GM19099 (cell line): Measurements from ENCODE around the gene PKN1.

Experiments
- POLR2A ChIP-seq: IDR thresholded peaks from 3 replicates; pipeline ENCODE4 v1.6.1; 2011; ENCODE audit warnings: low read depth; ENCODE audit not compliant: insufficient read length; ENCODE audit errors: extremely low read depth

The PKN1 gene

DNA sequence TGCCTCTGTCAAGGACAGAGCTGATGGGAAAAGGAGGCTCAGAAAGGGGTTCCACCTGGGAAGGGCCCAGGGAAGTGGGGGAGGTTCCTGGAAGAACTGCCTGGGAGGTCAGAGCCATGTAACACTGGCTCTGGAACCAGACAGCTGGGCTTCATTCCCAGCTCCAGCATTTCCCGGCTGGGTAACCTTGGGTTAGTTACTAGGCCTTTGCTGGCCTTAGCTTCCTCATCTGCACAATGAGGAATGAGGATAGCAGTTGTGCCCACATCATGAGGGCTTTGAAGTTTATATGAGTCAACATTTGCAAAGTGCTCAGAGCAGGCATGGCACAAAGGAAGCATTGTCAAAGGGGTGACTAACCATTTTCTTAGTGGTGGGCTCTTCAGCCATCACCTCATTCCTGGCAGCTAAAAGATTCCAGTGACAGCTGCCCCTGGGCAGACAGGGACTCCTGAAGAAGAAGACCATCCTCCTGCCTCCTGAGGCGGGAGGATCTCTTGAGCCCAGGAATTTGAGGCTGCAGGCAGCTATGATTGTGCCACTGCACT lies 86.8 kb downstream of the PKN1 start:
- TF ChIP-seq POLR2A: no peak

DNA sequence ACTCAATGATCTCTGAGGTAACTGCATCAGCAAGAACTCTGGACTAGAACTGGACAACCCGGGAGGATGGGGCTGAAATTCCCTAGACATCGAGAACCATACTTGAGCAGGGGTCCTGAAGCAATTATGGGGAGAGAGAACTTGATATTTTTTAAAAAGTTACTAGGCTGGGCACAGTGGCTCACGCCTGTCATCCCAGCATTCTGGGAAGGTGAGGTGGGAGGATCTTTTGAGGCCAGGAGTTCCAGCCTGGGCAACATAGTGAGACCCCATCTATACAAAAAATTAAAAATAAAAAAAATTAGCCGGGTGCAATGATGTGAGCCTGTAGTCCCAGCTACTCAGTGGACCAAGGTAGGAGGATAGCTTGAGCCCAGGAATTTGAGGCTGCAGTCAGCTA lies 87.4 kb downstream of the PKN1 start:
- no peak for TF ChIP-seq POLR2A
